Psoas muscle (tissue), 8 donors: ENCODE results near the gene MAP1LC3B. TPM values are rescaled to one million over a fixed set of nuclear protein-coding genes. Genes with fewer than 3 reads are reported as not detected.
A peak's percentile ranks its signal among the peaks of the same experiment; 100 is the strongest.

Experiments used
- ATAC-seq, 4 donors: fragments of 200-7000 bp; cut with Tn5 transposase; one replicate each; pipeline ENCODE4 v1.9.1; 2020; ENCODE audit warnings: moderate library complexity in 3 of 4, mild to moderate bottlenecking in 2 of 4
- DNase-seq, 2 donors: peaks; one replicate each; pipeline ENCODE4 v3.0.0-alpha.2; 2020
- H3K27ac ChIP-seq: fragments of 200-600 bp; one replicate; pipeline ENCODE4 v1.8.0; 2022
- H3K27me3 ChIP-seq, 3 donors: fragments of 200-600 bp in 1 of 3; one replicate each; pipeline versions ENCODE4 v1.6.1 to v1.8.0; 2013 to 2022; ENCODE audit warnings: low read length in 2 of 3, mild to moderate bottlenecking in 2 of 3, moderate library complexity in 1 of 3; ENCODE audit not compliant: insufficient read depth in 3 of 3
- H3K36me3 ChIP-seq, 2 donors: fragments of 200-600 bp in 1 of 2; one replicate each; pipeline versions ENCODE4 v1.6.1 to v1.8.0; 2013 to 2022; ENCODE audit warnings: low read depth in 1 of 2, mild to moderate bottlenecking in 1 of 2, moderate library complexity in 1 of 2; ENCODE audit not compliant: insufficient read depth in 1 of 2
- H3K4me1 ChIP-seq: fragments of 200-600 bp; one replicate; pipeline ENCODE4 v1.8.0; 2022
- H3K4me3 ChIP-seq: fragments of 200-600 bp; one replicate; pipeline ENCODE4 v1.8.0; 2022; ENCODE audit warnings: mild to moderate bottlenecking
- H3K9me3 ChIP-seq: fragments of 200-600 bp; one replicate; pipeline ENCODE4 v1.8.0; 2022
- CTCF ChIP-seq: fragments of 200-600 bp; IDR thresholded peaks from one replicate; pipeline ENCODE4 v1.8.0; 2022; ENCODE audit warnings: antibody characterized with exemption
- WGBS, 3 donors: extraction: QIAGEN DNeasy Blood & Tissue Kit; methylation state at CpG; one replicate each; pipeline versions ENCODE4 v1.1.6 to v1.1.7; 2013; 5-methylcytosine and 5-hydroxymethylcytosine counted together
- intact Hi-C, 2 donors: fragments of 100-400 bp; cut with DNase I; formaldehyde crosslinking; loops; one replicate each; pipeline versions ENCODE4 v1.11.0 to v1.14.2; 2022
- polyA plus RNA-seq, 3 donors: library from polyadenylated mRNA; stranded (reverse); fragments of 200-250 nt; gene quantifications; one replicate each; pipeline ENCODE4 v1.2.3, GENCODE V29; 2013
- total RNA-seq, 4 donors: library from RNA; stranded (reverse); fragmentation: NEBNext Ultra II Directional in 2 of 4; extraction: Animal tissue kit (Norgen Biotek cat#: 25700) in 2 of 4; gene quantifications; one replicate each; pipeline versions ENCODE4 v1.2.1 to v1.2.4, GENCODE V29; 2021 to 2023
- donor health status: healthy with polysubstance abuse.
- donor health status: DM: no; HTN: no; CAD: no; lungs with moderate emphysema.
- donor health status: Bipolar disorder and iron deficiency.
- donor health status: healthy.
- donor health status: DM: yes; HTN: yes; CAD: no.
- donor health status: DM: no; HTN: no; CAD: no.
- donor health status: DM: no; HTN: no; CAD: no.
- donor health status: DM: yes; HTN: yes; CAD: no.

Gene MAP1LC3B
- total and polyA plus RNA-seq, 7 donors: 114 to 189 (median 158) TPM

DNA sequence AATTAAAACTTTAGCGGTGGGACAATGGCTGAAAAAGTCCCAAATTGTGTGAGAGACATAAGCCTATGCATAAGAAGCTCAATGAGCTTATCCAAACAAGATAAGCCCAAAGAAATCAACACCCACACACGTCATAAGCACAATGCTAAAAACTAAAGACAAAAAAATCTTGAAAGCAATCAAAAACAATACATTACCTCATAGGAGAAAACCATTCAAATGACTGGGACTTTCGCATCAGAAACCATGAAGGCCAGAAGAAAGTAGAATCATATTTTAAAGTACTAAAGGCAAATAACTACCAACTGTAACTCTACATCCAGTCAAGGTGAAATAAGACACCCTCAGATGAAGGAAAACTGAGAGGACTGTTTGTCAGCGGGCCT, 50.4 kb downstream of the MAP1LC3B start:
- no peak for ATAC-seq
- intact Hi-C loops: no loop called here
- Histone ChIP-seq H3K4me3 (no peak overlapping the region), H3K27me3 (no peaks in the 10 kb centered on the region), H3K27ac (no peak overlapping the region), H3K9me3 (peaks cover 5% of the 10 kb centered on the region), H3K4me1 (peaks cover 15% of the 10 kb centered on the region), H3K36me3 (peaks cover 0 to 25% of the 10 kb centered on the region in 2 donors)
- no peak for TF ChIP-seq CTCF
- DNase-seq: no peak
- WGBS, 3 donors: 75 to 81% (median 80%) methylated on average over 4 of the region's 4 CpGs

DNA sequence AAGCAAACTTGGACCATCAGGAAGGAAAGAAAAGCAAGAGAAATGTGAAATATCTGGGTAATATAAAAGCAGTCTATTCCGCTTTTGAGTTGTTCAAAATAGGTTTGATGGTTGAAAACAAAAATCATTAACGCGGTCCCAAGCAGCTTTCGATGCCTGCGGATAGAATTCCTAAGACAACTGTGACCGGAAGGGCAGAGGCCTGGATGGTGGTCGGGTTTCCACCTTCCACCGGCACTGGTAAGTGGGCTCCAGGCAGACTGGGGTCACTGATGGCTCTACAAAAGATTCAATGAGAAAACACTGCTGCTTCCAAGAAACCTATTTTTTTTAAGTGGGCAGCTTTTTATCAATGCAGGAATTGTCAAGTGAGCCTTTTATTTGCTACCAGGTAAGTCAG, 50.9 kb downstream of the MAP1LC3B start:
- ATAC-seq (no peak), DNase-seq (no peak)
- no peak overlapping the region for H3K4me3 ChIP-seq
- H3K36me3 ChIP-seq: peaks cover 0 to 30% of the 10 kb centered on the region in 2 donors
- H3K27ac ChIP-seq: no peak overlapping the region
- peaks cover 15% of the 10 kb centered on the region for H3K4me1 ChIP-seq
- intact Hi-C loops: no loop called here
- WGBS, 3 donors: 66 to 79% (median 68%) methylated on average over 8 of the region's 8 CpGs
- TF ChIP-seq CTCF: no peak
- no peaks in the 10 kb centered on the region for H3K27me3 ChIP-seq
- H3K9me3 ChIP-seq: peaks cover 5% of the 10 kb centered on the region

DNA sequence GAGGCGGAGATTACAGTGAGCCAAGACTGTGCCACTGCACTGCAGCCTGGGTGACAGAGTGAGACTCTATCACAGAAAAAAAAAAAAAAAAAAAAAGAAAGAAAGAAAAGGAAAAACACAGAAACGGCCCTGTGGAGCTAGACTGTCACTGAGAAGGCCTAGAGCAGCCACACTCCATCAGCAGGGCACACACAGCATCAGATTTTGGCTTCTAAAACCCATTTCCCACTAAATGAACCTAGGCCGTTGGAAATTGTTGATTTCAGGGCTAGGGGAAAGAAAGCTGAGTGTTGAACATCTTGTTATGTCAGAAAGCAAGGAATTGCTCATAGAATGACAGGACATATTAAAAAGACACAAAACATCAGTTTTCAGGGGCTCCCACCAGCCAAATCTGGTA, 51.8 kb downstream of the MAP1LC3B start:
- no peak for ATAC-seq
- WGBS, 3 donors: 97% methylated on average over 3 of the region's 3 CpGs
- Histone ChIP-seq H3K4me1 (peaks cover 15% of the 10 kb centered on the region), H3K4me3 (no peak overlapping the region), H3K27ac (no peak overlapping the region), H3K9me3 (peaks cover 5% of the 10 kb centered on the region), H3K36me3 (peaks cover 0 to 34% of the 10 kb centered on the region in 2 donors), H3K27me3 (no peaks in the 10 kb centered on the region)
- no peak for DNase-seq
- intact Hi-C loops: no loop called here
- no peak for TF ChIP-seq CTCF

- peak in 1 of 2 donors; percentile 25 for DNase-seq
- H3K27ac ChIP-seq: no peak overlapping the region
- TF ChIP-seq CTCF: no peak
- H3K9me3 ChIP-seq: peaks cover 5% of the 10 kb centered on the region
- H3K4me1 ChIP-seq: peaks cover 15% of the 10 kb centered on the region
- no peak overlapping the region for H3K4me3 ChIP-seq
- intact Hi-C loops: no loop called here
- no peak for ATAC-seq
- H3K36me3 ChIP-seq: peaks cover 0 to 39% of the 10 kb centered on the region in 2 donors
- 79 to 89% (median 84%) methylated on average over 7 of the region's 7 CpGs for WGBS, 3 donors
- H3K27me3 ChIP-seq: no peaks in the 10 kb centered on the region
Observed at GRCh38 chr16:87445486-87445885, 53.4 kb downstream of the MAP1LC3B start.

DNA sequence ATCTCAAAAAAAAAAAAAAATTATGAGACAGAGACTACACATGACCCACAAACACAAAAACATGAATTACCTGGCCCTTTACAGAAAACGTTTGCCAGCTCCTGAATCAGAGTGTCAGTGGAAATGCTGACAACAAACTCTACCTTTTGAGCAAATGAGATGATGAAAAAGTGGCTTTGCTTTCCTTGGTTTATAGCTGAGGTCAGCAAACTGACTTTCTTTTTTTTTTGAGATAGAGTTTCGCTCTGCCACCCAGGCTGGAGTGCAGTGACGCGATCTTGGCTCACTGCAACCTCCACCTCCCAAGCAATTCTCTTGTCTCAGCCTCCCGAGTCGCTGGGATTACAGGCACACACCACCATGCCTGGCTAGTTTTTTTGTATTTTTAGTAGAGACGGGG, 54.3 kb downstream of the MAP1LC3B start:
- WGBS, 3 donors: 95 to 97% (median 95%) methylated on average over 7 of the region's 7 CpGs
- intact Hi-C loops: no loop called here
- no peak overlapping the region for H3K27ac ChIP-seq
- TF ChIP-seq CTCF: no peak
- peaks cover 16% of the 10 kb centered on the region for H3K4me1 ChIP-seq
- H3K27me3 ChIP-seq: no peaks in the 10 kb centered on the region
- ATAC-seq (no peak), DNase-seq (no peak)
- H3K4me3 ChIP-seq: no peak overlapping the region
- peaks cover 5% of the 10 kb centered on the region for H3K9me3 ChIP-seq
- peaks cover 0 to 39% of the 10 kb centered on the region in 2 donors for H3K36me3 ChIP-seq
